Renal cortex interstitium (tissue), 11 donors: ENCODE measurements around the gene TFAP2C. TPM values are rescaled to one million over a fixed set of nuclear protein-coding genes. Genes with fewer than 3 reads are reported as not detected.
"Not testable (repeated sequence)": the region's sequence is repeated elsewhere in the genome, so short reads cannot be mapped to it uniquely, and the experiment has no call there.

Experiments
- DNase-seq, 11 donors: peaks; one replicate each; pipeline ENCODE4 v3.0.0-alpha.2; 2013; ENCODE audit warnings: low read depth in 9 of 11, low spot score in 4 of 11; ENCODE audit errors: extremely low read depth in 1 of 11
- polyA plus RNA-seq, 3 donors: library from polyadenylated mRNA; unstranded; fragments of 120-200 nt; gene quantifications; one replicate each; pipeline ENCODE4 v1.2.1, GENCODE V29; 2013; ENCODE audit not compliant: insufficient read length in 3 of 3

The TFAP2C gene
- polyA plus RNA-seq, 3 donors, result 0.65 to 1.4 (median 0.83) TPM

- DNase-seq, result no peak
Measured at GRCh38 chr20:56608376-56608775, 20.7 kb upstream of the TFAP2C start.

GRCh38 chr20:56609321-56609720, 19.8 kb upstream of the TFAP2C start:
- no peak for DNase-seq

GRCh38 chr20:56610098-56610497, 19.0 kb upstream of the TFAP2C start:
- no peak for DNase-seq

- no peak for DNase-seq
Measured at GRCh38 chr20:56614196-56614595, 14.9 kb upstream of the TFAP2C start.

- DNase-seq, result no peak
Measured at GRCh38 chr20:56616716-56617115, 12.4 kb upstream of the TFAP2C start.

GRCh38 chr20:56617489-56617888, 11.6 kb upstream of the TFAP2C start:
- DNase-seq, result no peak

GRCh38 chr20:56621730-56622129, 7.4 kb upstream of the TFAP2C start:
- DNase-seq, result no peak

- not testable (repeated sequence) for DNase-seq
Measured at GRCh38 chr20:56623930-56624329, 5.2 kb upstream of the TFAP2C start.

- DNase-seq, result no peak
Measured at GRCh38 chr20:56624786-56625681, 4.1 kb upstream of the TFAP2C start.

- no peak for DNase-seq
Measured at GRCh38 chr20:56625837-56626236, 3.3 kb upstream of the TFAP2C start.

- peak in 1 of 11 donors; percentile 46 for DNase-seq
Measured at GRCh38 chr20:56626367-56627121, 2.6 kb upstream of the TFAP2C start.

GRCh38 chr20:56627122-56628014, 1.7 kb upstream of the TFAP2C start:
- no peak for DNase-seq

- no peak for DNase-seq
Measured at GRCh38 chr20:56628015-56628872, 862 bp upstream of the TFAP2C start.

GRCh38 chr20:56629464-56630085, 469 bp downstream of the TFAP2C start:
- no peak for DNase-seq

- DNase-seq, result peak in 4 of 11 donors; percentile 37 to 62 (median 51)
Measured at GRCh38 chr20:56630086-56630493, 984 bp downstream of the TFAP2C start.

GRCh38 chr20:56630506-56631317, 1.6 kb downstream of the TFAP2C start:
- DNase-seq, result no peak

GRCh38 chr20:56631318-56631989, 2.3 kb downstream of the TFAP2C start:
- no peak for DNase-seq
